ENCODE measurements around the gene PLEKHG7. TPM values are rescaled to one million over a fixed set of nuclear protein-coding genes. Genes with fewer than 3 reads are reported as not detected.

The PLEKHG7 gene
- total RNA-seq, 1 donor from 2014 or later: not detected

DNA sequence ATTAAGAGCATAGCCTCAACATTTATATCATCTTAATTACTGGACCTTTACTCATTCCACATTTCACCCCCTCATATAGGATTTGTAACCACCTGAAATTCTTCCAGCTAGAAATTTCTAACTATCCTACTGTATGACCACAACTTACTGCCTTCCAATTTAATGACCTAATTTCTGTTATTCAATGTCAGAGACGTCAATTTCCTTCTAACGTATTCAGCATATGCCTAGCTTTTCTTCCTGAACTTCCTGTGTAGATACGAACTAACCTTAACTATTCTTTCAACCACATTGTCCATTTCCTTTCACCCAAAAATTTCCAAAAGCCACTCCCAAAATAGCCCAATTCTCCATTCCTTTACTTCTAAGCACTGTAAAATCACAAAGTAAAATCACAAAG is 118.4 kb downstream of the PLEKHG7 start:
- no peaks in the 10 kb centered on the region for H3K4me1 Mint-ChIP-seq
- H3K36me3 Mint-ChIP-seq (ENCODE audit: low read depth): peaks cover 7% of the 10 kb centered on the region
- no peak overlapping the region for H3K27ac Mint-ChIP-seq (ENCODE audit: unreplicated experiment)
- DNase-seq (ENCODE audit: low read depth, low spot score): no peak
- H3K4me3 Mint-ChIP-seq: no peak overlapping the region
- no peaks in the 10 kb centered on the region for H3K27me3 Mint-ChIP-seq (ENCODE audit: low read depth)
- TF ChIP-seq, protein P1, sequence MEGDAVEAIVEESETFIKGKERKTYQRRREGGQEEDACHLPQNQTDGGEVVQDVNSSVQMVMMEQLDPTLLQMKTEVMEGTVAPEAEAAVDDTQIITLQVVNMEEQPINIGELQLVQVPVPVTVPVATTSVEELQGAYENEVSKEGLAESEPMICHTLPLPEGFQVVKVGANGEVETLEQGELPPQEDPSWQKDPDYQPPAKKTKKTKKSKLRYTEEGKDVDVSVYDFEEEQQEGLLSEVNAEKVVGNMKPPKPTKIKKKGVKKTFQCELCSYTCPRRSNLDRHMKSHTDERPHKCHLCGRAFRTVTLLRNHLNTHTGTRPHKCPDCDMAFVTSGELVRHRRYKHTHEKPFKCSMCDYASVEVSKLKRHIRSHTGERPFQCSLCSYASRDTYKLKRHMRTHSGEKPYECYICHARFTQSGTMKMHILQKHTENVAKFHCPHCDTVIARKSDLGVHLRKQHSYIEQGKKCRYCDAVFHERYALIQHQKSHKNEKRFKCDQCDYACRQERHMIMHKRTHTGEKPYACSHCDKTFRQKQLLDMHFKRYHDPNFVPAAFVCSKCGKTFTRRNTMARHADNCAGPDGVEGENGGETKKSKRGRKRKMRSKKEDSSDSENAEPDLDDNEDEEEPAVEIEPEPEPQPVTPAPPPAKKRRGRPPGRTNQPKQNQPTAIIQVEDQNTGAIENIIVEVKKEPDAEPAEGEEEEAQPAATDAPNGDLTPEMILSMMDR (conservative IDR thresholded peaks at IDR 0.05): no peak
- H3K9me3 Mint-ChIP-seq: no peaks in the 10 kb centered on the region

Other genes with a start within 250 kb of the PLEKHG7 start
- gene EEA1, start 226.3 kb downstream of the PLEKHG7 start, total RNA-seq: 19.9 and 26.0 TPM in 2 replicates